BLaER1 (cell line): Measurements from ENCODE around the gene AP3B2.
A peak's percentile ranks its signal among the peaks of the same experiment; 100 is the strongest.
"Not testable (repeated sequence)": the region's sequence is repeated elsewhere in the genome, so short reads cannot be mapped to it uniquely, and the experiment has no call there.

Experiments used
- H3K27ac ChIP-seq: shearing (Covaris generic); formaldehyde crosslinking; 2 replicates; pipeline ENCODE4 v1.8.1; 2022
- H3K27me3 ChIP-seq: shearing (Covaris generic); formaldehyde crosslinking; 2 replicates; pipeline ENCODE4 v1.8.1; 2022
- H3K36me3 ChIP-seq: shearing (Covaris generic); formaldehyde crosslinking; 2 replicates; pipeline ENCODE4 v1.8.1; 2022
- H3K4me1 ChIP-seq: shearing (Covaris generic); formaldehyde crosslinking; 2 replicates; pipeline ENCODE4 v1.8.1; 2022
- H3K4me2 ChIP-seq: shearing (Covaris generic); formaldehyde crosslinking; 2 replicates; pipeline ENCODE4 v1.8.1; 2022
- H3K4me3 ChIP-seq: shearing (Covaris generic); formaldehyde crosslinking; 2 replicates; pipeline ENCODE4 v1.8.1; 2022
- H3K9ac ChIP-seq: shearing (Covaris generic); formaldehyde crosslinking; 2 replicates; pipeline ENCODE4 v1.8.1; 2022
- H3K9me3 ChIP-seq: shearing (Covaris generic); formaldehyde crosslinking; 2 replicates; pipeline ENCODE4 v1.8.1; 2022
- H4K20me1 ChIP-seq: shearing (Covaris generic); formaldehyde crosslinking; 2 replicates; pipeline ENCODE4 v1.8.1; 2022
- Cebpa-rat ChIP-seq: shearing (Covaris generic); IDR thresholded peaks from 2 replicates; pipeline ENCODE4 v1.8.1; 2022

The AP3B2 gene

GRCh38 chr15:82730022-82730530, 20.4 kb upstream of the AP3B2 start:
- no peak overlapping the region for H3K4me3 ChIP-seq
- H3K27me3 ChIP-seq = no peaks in the 10 kb centered on the region
- H3K4me1 ChIP-seq = no peaks in the 10 kb centered on the region
- no peaks in the 10 kb centered on the region for H3K9me3 ChIP-seq
- no peak overlapping the region for H3K9ac ChIP-seq
- H3K36me3 ChIP-seq = peaks cover 39% of the 10 kb centered on the region; the same call in 1 of the 2 replicates
- H3K4me2 ChIP-seq = no peak overlapping the region
- TF ChIP-seq Cebpa-rat = no peak
- no peaks in the 10 kb centered on the region for H4K20me1 ChIP-seq
- no peak overlapping the region for H3K27ac ChIP-seq

GRCh38 chr15:82726816-82727215, 17.1 kb upstream of the AP3B2 start:
- H3K4me2 ChIP-seq = no peak overlapping the region
- H4K20me1 ChIP-seq = no peaks in the 10 kb centered on the region
- TF ChIP-seq Cebpa-rat = no peak
- no peak overlapping the region for H3K9ac ChIP-seq
- peaks cover 29% of the 10 kb centered on the region; the same call in 1 of the 2 replicates for H3K36me3 ChIP-seq
- H3K9me3 ChIP-seq = no peaks in the 10 kb centered on the region
- no peak overlapping the region for H3K27ac ChIP-seq
- H3K4me3 ChIP-seq = no peak overlapping the region
- no peaks in the 10 kb centered on the region for H3K4me1 ChIP-seq
- no peaks in the 10 kb centered on the region for H3K27me3 ChIP-seq

- Histone ChIP-seq H3K27ac (no peak overlapping the region), H3K27me3 (no peaks in the 10 kb centered on the region), H3K9me3 (peaks cover 15% of the 10 kb centered on the region), H4K20me1 (no peaks in the 10 kb centered on the region), H3K4me1 (peaks cover 6% of the 10 kb centered on the region), H3K9ac (no peak overlapping the region), H3K4me3 (no peak overlapping the region), H3K36me3 (no peaks in the 10 kb centered on the region), H3K4me2 (no peak overlapping the region)
- TF ChIP-seq Cebpa-rat = no peak
Measured at GRCh38 chr15:82715003-82715402, 5.3 kb upstream of the AP3B2 start.

DNA sequence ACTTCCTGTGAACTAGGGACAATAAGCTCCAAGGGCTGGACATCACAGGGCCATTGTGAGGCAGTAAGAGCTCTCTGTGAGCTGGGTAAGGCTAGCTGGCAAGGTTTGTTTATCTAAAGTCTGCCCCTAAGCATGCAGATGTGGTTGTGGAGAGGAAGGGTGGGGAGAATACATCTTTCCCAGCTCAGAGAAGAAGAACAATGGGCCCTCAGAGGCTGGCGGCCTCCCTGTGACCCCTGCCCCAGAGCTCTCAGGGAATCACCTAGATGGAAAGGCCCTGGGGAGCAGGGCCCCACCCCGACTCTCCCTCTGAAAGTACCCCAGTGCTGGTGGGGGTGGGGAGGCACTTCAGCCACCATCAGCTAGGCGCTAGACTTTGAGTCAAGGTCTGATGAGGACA, 4.3 kb upstream of the AP3B2 start:
- peaks cover 10% of the 10 kb centered on the region for H3K4me1 ChIP-seq
- no peak overlapping the region for H3K4me2 ChIP-seq
- H3K27me3 ChIP-seq = no peaks in the 10 kb centered on the region
- H3K9me3 ChIP-seq = peaks cover 15% of the 10 kb centered on the region
- no peaks in the 10 kb centered on the region for H3K36me3 ChIP-seq
- peaks cover 7% of the 10 kb centered on the region; the same call in 1 of the 2 replicates for H4K20me1 ChIP-seq
- H3K9ac ChIP-seq = no peak overlapping the region
- TF ChIP-seq Cebpa-rat = no peak
- H3K27ac ChIP-seq = no peak overlapping the region
- no peak overlapping the region for H3K4me3 ChIP-seq

GRCh38 chr15:82712036-82712435, 2.4 kb upstream of the AP3B2 start:
- H3K4me1 ChIP-seq = peaks cover 15% of the 10 kb centered on the region
- no peak overlapping the region for H3K27ac ChIP-seq
- peaks cover 7% of the 10 kb centered on the region for H3K9me3 ChIP-seq
- no peak overlapping the region for H3K4me2 ChIP-seq
- no peaks in the 10 kb centered on the region for H3K27me3 ChIP-seq
- no peaks in the 10 kb centered on the region for H3K36me3 ChIP-seq
- H3K4me3 ChIP-seq = no peak overlapping the region
- peaks cover 12% of the 10 kb centered on the region; the same call in 1 of the 2 replicates for H4K20me1 ChIP-seq
- no peak for TF ChIP-seq Cebpa-rat
- no peak overlapping the region for H3K9ac ChIP-seq

DNA sequence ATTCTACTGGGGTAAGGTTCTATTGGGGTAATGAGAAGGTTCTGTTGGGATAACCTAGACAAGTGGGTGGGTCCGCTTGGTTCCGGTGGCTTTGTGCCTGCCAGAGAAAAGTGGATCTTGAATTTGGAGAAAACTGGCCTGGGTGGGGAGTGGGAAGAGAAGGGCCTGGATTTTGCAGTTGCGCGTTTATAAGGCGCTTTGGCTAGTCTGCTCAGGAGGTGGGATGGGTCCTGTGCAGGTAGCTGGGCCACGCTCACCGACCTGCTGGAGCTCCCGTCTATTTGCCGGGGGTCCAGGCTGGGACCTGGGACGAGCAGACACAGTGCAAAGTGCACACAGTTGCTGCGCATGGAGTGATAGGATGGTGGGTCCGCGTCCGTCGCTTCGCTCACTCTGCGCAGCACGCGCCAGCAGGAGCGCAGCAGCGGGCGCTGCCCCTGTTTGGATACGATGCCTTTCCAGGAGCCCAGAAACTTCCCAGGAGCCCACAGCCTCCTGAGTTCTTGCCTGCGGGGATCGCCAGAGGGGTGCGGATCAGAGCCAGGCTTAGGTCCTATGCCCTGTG, 1.3 kb upstream of the AP3B2 start:
- no peak overlapping the region for H3K27ac ChIP-seq
- no peak overlapping the region for H3K4me2 ChIP-seq
- H3K36me3 ChIP-seq = no peaks in the 10 kb centered on the region
- no peaks in the 10 kb centered on the region for H3K27me3 ChIP-seq
- H3K4me3 ChIP-seq = no peak overlapping the region
- no peak for TF ChIP-seq Cebpa-rat
- no peak overlapping the region for H3K9ac ChIP-seq
- H4K20me1 ChIP-seq = peaks cover 12% of the 10 kb centered on the region; the same call in 1 of the 2 replicates
- no peaks in the 10 kb centered on the region for H3K9me3 ChIP-seq
- H3K4me1 ChIP-seq = peaks cover 15% of the 10 kb centered on the region

GRCh38 chr15:82710208-82710555, 507 bp upstream of the AP3B2 start:
- no peak for TF ChIP-seq Cebpa-rat
- H3K9me3 ChIP-seq = no peaks in the 10 kb centered on the region
- H4K20me1 ChIP-seq = peaks cover 12% of the 10 kb centered on the region; the same call in 1 of the 2 replicates
- no peaks in the 10 kb centered on the region for H3K36me3 ChIP-seq
- peak overlapping the region; percentile 36; the same call in 1 of the 2 replicates for H3K9ac ChIP-seq
- peak overlapping the region; percentile 76 for H3K4me3 ChIP-seq
- H3K4me2 ChIP-seq = peak overlapping the region; percentile 96
- H3K27me3 ChIP-seq = no peaks in the 10 kb centered on the region
- H3K27ac ChIP-seq = no peak overlapping the region
- peaks cover 15% of the 10 kb centered on the region for H3K4me1 ChIP-seq

DNA sequence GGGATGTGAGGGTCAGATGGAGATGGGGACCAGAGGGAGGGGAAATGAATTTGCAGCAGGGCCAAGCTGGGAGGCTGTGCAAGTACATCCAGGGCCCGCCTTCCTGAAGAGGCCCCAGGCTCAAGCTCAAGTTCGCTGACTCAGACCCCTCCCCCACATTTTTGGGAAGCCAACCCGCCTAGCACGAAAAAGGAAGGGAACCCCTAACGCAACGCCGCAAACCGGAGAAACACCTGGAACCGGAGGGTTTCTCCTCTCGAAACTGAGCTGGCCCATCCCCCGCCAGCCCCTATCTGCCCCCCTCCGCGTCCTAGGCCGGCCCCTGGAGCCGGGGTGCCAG, 624 bp downstream of the AP3B2 start:
- Histone ChIP-seq H3K9me3 (no peaks in the 10 kb centered on the region), H3K27me3 (no peaks in the 10 kb centered on the region), H3K4me2 (peak overlapping the region; percentile 96), H3K36me3 (no peaks in the 10 kb centered on the region), H3K9ac (peak overlapping the region; percentile 36; the same call in 1 of the 2 replicates), H4K20me1 (peaks cover 12% of the 10 kb centered on the region; the same call in 1 of the 2 replicates), H3K27ac (no peak overlapping the region), H3K4me1 (peaks cover 15% of the 10 kb centered on the region), H3K4me3 (peak overlapping the region; percentile 76)
- no peak for TF ChIP-seq Cebpa-rat

DNA sequence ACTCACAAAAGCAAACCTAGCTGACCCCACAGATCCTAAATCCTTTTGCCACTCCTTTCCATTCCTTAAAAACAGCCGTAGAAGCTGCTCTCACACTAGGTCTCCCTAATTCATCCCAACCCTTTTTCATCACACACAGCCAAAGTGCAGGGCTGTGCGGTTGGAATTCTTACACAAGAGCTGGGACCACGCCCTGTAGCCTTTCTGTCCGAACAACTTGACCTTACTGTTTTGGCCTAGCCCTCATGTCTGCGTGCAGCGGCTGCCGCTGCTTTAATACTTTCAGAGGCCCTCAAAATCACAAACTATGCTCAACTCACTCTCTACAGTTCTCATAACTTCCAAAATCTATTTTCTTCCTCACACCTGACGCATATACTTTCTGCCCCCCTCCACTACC, 3.8 kb downstream of the AP3B2 start:
- not testable (repeated sequence) for H3K4me3 ChIP-seq, H3K9ac ChIP-seq, H3K9me3 ChIP-seq, H3K36me3 ChIP-seq, H3K27me3 ChIP-seq, H3K27ac ChIP-seq, H3K4me2 ChIP-seq
- Histone ChIP-seq H4K20me1 (peaks cover 12% of the 10 kb centered on the region; the same call in 1 of the 2 replicates), H3K4me1 (peaks cover 15% of the 10 kb centered on the region)

DNA sequence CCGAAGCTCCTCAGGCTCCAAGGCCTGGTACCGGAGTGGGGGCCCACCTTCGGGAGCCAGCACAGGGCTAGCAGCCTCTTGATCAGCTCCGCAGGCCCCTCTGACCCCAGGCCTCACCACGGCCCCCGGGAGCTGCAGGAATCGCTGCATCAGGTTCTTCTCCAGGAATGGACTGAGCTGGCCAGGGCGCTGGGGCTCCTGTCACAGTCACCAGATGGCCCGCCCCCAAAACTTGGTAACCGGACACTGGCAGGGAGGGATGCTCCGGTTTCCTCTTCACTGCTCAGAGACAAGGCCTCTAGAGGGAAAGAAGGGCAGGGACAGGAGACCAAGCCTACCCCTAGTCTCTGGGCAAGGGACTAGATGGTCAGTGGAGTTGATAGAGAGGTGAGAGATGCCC, 9.9 kb downstream of the AP3B2 start:
- no peak for TF ChIP-seq Cebpa-rat
- H3K4me2 ChIP-seq = no peak overlapping the region
- H3K9ac ChIP-seq = no peak overlapping the region
- H4K20me1 ChIP-seq = no peaks in the 10 kb centered on the region
- H3K4me1 ChIP-seq = no peaks in the 10 kb centered on the region
- no peak overlapping the region for H3K27ac ChIP-seq
- H3K4me3 ChIP-seq = no peak overlapping the region
- no peaks in the 10 kb centered on the region for H3K36me3 ChIP-seq
- no peaks in the 10 kb centered on the region for H3K27me3 ChIP-seq
- no peaks in the 10 kb centered on the region for H3K9me3 ChIP-seq
